ENCODE data around the gene CXCL1. TPM values are rescaled to one million over a fixed set of nuclear protein-coding genes. Genes with fewer than 3 reads are reported as not detected.

The CXCL1 gene
- total RNA-seq, 1 experiment from 2014 or later = 0.85 TPM

DNA sequence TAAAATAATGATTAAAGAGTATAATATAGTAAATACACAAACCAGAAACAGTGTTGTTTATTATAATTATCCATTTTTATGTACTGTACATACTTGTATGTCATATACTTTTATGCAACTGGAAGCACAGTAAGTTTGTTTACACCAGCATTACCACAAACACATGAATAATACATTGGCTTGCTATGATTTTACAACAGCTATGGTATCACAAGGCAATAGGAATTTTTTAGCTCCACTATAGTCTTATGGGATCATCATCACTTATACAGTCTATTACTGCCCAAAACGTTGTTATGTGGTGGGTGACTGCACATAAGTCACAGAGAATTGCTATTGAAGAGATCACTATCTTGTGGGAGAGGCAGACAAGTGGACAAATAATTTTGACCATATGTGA, 17.9 kb upstream of the CXCL1 start:
- Mint-ChIP-seq H3K27ac (no peak overlapping the region), H3K4me3 (no peak overlapping the region), H3K9me3 (no peaks in the 10 kb centered on the region), H3K4me1 (peaks cover 20% of the 10 kb centered on the region), H3K36me3 (no peaks in the 10 kb centered on the region), H3K27me3 (ENCODE audit: low read depth) (peaks cover 18% of the 10 kb centered on the region)
- POLR2A ChIA-PET = no interaction called here
- CTCF ChIA-PET = no interaction called here
- DNase-seq (ENCODE audit: low spot score) (no peak), ATAC-seq (no peak)
- TF ChIP-seq NFATC4 (CRISPR knock-in tag; IDR thresholded peaks at IDR 0.05) (no peak), ESRRA (CRISPR knock-in tag; IDR thresholded peaks at IDR 0.05; ENCODE audit: borderline replicate concordance) (no peak)

DNA sequence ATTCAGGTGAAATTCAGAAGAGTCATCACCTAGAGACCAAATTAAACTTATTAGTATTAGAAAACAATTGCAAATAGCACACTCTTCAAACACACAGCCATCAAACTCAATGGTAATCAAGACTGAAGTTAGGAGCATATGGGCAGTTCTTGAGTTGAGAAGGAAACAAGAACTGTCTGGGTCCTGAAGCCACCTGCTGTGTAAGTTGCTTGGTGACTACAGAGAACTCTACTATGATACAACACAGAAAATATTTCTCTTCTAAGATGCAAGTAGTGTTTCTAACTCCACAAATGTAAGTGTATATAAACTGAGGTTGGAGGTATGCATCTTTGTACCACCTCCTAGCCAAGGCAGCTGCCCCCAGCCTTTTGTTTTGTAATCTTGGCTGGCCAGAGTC, 16.4 kb upstream of the CXCL1 start:
- peak overlapping the region; percentile 52 for H3K4me3 Mint-ChIP-seq
- DNase-seq (ENCODE audit: low spot score) = no peak
- peaks cover 20% of the 10 kb centered on the region for H3K4me1 Mint-ChIP-seq
- ChIA-PET POLR2A (no interaction called here), CTCF (interaction anchor here (1.0 to 2.6 kb wide), 7 partner anchors 10 to 282 kb away, joined by 3 to 39 read pairs (median 4); partner anchors contain the start of gene CXCL1)
- no peaks in the 10 kb centered on the region for H3K36me3 Mint-ChIP-seq
- peaks cover 18% of the 10 kb centered on the region for H3K27me3 Mint-ChIP-seq (ENCODE audit: low read depth)
- H3K9me3 Mint-ChIP-seq = no peaks in the 10 kb centered on the region
- no peak overlapping the region for H3K27ac Mint-ChIP-seq
- no peak for TF ChIP-seq NR2C2 (CRISPR knock-in tag; IDR thresholded peaks at IDR 0.05)
- TF ChIP-seq GTF2I (CRISPR knock-in tag; conservative IDR thresholded peaks at IDR 0.05) = no peak
- no peak for TF ChIP-seq FOXP4 (CRISPR knock-in tag; IDR thresholded peaks at IDR 0.05)
- TF ChIP-seq, protein P1, sequence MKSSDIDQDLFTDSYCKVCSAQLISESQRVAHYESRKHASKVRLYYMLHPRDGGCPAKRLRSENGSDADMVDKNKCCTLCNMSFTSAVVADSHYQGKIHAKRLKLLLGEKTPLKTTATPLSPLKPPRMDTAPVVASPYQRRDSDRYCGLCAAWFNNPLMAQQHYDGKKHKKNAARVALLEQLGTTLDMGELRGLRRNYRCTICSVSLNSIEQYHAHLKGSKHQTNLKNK (CRISPR knock-in tag; IDR thresholded peaks at IDR 0.05) = no peak
- no peak for TF ChIP-seq ELF4 (CRISPR knock-in tag; IDR thresholded peaks at IDR 0.05; ENCODE audit: low read depth)
- TF ChIP-seq NR1H2 (CRISPR knock-in tag; IDR thresholded peaks at IDR 0.05) = no peak
- no peak for TF ChIP-seq USF1 (CRISPR knock-in tag; IDR thresholded peaks at IDR 0.05)
- TF ChIP-seq FOXJ3 (CRISPR knock-in tag; IDR thresholded peaks at IDR 0.05; ENCODE audit: borderline replicate concordance) = no peak
- TF ChIP-seq, protein P2, sequence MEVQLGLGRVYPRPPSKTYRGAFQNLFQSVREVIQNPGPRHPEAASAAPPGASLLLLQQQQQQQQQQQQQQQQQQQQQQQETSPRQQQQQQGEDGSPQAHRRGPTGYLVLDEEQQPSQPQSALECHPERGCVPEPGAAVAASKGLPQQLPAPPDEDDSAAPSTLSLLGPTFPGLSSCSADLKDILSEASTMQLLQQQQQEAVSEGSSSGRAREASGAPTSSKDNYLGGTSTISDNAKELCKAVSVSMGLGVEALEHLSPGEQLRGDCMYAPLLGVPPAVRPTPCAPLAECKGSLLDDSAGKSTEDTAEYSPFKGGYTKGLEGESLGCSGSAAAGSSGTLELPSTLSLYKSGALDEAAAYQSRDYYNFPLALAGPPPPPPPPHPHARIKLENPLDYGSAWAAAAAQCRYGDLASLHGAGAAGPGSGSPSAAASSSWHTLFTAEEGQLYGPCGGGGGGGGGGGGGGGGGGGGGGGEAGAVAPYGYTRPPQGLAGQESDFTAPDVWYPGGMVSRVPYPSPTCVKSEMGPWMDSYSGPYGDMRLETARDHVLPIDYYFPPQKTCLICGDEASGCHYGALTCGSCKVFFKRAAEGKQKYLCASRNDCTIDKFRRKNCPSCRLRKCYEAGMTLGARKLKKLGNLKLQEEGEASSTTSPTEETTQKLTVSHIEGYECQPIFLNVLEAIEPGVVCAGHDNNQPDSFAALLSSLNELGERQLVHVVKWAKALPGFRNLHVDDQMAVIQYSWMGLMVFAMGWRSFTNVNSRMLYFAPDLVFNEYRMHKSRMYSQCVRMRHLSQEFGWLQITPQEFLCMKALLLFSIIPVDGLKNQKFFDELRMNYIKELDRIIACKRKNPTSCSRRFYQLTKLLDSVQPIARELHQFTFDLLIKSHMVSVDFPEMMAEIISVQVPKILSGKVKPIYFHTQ (CRISPR knock-in tag; IDR thresholded peaks at IDR 0.05) = no peak
- TF ChIP-seq, protein P3, sequence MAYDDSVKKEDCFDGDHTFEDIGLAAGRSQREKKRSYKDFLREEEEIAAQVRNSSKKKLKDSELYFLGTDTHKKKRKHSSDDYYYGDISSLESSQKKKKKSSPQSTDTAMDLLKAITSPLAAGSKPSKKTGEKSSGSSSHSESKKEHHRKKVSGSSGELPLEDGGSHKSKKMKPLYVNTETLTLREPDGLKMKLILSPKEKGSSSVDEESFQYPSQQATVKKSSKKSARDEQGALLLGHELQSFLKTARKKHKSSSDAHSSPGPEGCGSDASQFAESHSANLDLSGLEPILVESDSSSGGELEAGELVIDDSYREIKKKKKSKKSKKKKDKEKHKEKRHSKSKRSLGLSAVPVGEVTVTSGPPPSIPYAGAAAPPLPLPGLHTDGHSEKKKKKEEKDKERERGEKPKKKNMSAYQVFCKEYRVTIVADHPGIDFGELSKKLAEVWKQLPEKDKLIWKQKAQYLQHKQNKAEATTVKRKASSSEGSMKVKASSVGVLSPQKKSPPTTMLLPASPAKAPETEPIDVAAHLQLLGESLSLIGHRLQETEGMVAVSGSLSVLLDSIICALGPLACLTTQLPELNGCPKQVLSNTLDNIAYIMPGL (CRISPR knock-in tag; IDR thresholded peaks at IDR 0.05) = no peak
- ATAC-seq = no peak

DNA sequence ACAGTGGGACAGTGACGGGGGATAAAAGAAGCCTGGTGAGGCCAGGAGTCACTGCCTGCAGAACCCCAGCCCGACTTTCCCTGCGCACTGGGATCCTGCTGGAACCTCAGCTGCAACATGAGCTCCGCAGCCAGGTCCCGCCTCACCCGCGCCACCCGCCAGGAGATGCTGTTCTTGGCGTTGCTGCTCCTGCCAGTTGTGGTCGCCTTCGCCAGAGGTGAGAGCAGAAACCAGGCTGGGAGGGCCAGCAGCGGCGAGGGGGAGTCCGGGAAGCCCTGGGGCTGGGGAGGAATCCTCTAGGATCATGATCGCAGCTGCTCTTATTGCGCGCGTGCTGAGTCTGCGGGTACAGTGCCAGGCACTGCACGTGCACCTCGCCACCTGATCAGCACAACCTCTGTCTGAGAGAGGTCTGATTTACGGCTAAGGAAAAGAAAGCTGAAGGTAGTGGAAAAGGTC, 15.9 kb upstream of the CXCL1 start, which contains the start of gene PF4V1:
PF4V1 (plus strand) TSS at position 51 of the 459 bp plus-strand sequence; CDS start at position 118, 67 bp downstream.
- ChIA-PET CTCF (interaction anchor here (0.6 to 2.6 kb wide), 9 partner anchors 9 to 281 kb away, joined by 3 to 39 read pairs (median 4); partner anchors contain the start of gene CXCL1), POLR2A (no interaction called here)
- ATAC-seq = peak; percentile 93
- Mint-ChIP-seq H3K9me3 (no peaks in the 10 kb centered on the region), H3K4me3 (peak within 1 kb of the TSS; percentile 52), H3K27ac (no peak within 1 kb of the TSS), H3K4me1 (peaks cover 20% of the 10 kb centered on the region), H3K27me3 (ENCODE audit: low read depth) (peaks cover 18% of the 10 kb centered on the region), H3K36me3 (no peaks in the 10 kb centered on the region)
- TF ChIP-seq ZBTB21 (CRISPR knock-in tag; IDR thresholded peaks at IDR 0.05; ENCODE audit: borderline replicate concordance) (no peak), FOXP4 (CRISPR knock-in tag; IDR thresholded peaks at IDR 0.05) (0 out of 2 replicates have a peak, but pooled peaks have one; percentile 24), PRDM15 (CRISPR knock-in tag; IDR thresholded peaks at IDR 0.05) (peak; percentile 68), MAX (CRISPR knock-in tag; IDR thresholded peaks at IDR 0.05) (0 out of 2 replicates have a peak, but pooled peaks have one; percentile 35), KAT7 (CRISPR knock-in tag; IDR thresholded peaks at IDR 0.05; ENCODE audit: borderline replicate concordance) (no peak), TP53 (CRISPR knock-in tag; IDR thresholded peaks at IDR 0.05) (no peak), SMAD4 (CRISPR knock-in tag; IDR thresholded peaks at IDR 0.05) (no peak)
- peak; percentile 71 for DNase-seq (ENCODE audit: low spot score)

Measured in WTC11 (cell line).